Activated T-cell treated with anti-CD3 and anti-CD28 coated beads for 4 hours (primary cell): ENCODE results near the gene ANAPC16.
"Not testable (repeated sequence)": the region's sequence is repeated elsewhere in the genome, so short reads cannot be mapped to it uniquely, and the experiment has no call there.

Experiments
- DNase-seq: peaks from one replicate; pipeline ENCODE4 v3.0.0-alpha.2; 2020

Gene ANAPC16

GRCh38 chr10:72245949-72246525 is 30.2 kb downstream of the ANAPC16 start:
- no peak for DNase-seq

DNA sequence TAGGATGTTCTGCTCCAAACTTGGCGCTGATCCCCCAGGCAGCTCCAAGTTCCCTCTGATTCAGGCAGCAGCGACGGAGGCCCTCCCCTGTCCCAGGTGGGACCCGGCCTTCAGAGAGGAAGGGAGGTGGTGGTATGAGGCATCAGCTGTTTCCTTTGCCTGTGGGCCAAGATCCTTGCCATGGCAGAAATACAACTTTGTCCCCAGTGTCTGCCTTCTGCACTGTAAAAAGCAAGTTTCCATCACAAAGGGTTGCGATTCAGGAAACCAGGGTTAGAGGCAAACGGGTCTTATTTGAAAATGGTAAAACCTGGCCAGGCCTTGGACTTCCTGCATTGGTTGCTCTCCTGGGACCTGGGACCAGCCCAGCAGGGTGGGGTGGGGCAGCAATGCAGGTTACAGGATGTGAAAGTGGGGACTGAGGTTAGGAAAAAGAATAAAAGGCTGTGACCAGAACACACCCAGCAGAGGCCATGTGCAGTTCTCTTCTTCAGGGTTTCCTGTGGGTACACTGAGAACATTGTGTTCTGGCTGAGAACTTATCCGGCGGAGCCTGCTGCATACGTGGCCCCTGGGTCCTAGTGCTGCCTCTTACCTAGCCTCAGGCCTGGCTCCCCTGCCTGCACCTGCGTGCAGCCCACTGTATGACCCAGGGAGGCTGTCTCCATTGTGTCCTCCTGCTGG is 32.8 kb downstream of the ANAPC16 start:
- peak; percentile 52 for DNase-seq

DNA sequence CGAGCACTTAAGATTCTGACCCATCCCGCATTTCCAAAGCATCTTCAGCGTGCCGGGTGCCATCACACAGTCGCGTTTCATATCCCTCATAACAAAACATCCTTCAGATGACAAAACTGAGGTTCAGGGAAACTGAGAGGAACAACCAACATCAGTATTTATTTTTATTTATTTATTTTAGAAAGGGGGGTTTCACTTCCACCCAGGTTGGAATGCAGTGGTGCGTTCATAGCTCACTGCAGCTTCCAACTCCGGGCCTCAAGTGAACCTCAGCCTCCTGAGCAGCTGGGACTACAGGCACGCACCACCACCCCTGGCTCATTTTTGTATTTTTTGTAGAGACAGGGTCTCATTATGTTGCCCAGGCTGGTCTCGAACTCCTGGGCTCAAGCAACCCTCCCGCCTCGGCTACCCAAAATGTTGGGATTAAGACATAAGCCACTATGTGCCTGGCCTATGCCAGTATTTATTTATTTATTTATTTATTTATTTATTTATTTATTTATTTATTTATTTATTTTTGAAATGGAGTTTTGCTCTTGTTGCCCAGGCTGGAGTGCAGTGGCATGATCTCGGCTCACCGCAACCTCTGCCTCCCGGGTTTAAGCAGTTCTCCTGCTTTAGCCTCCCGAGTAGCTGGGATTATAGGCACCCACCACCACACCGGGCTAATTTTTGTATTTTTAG is 33.5 kb downstream of the ANAPC16 start:
- not testable (repeated sequence) for DNase-seq

DNA sequence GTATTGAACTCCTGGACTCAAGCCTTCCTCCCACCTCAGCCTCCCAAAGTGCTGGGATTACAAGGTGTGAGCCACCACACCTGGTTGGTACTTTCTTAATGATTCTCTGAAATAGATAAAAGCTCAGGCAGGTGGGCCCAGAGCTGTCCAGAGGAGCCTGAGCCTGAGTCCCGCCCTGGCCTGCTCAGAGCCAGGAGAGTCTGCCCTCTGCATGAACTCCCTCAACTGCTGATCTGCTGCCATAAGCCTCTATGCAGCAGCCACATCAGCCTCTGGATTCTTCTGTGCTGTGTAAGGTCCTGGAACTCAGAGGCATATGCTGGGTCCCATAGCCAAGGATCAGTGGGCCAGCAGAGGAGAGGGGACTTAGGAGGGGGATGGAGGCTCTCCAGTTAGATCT is 34.9 kb downstream of the ANAPC16 start:
- no peak for DNase-seq

DNA sequence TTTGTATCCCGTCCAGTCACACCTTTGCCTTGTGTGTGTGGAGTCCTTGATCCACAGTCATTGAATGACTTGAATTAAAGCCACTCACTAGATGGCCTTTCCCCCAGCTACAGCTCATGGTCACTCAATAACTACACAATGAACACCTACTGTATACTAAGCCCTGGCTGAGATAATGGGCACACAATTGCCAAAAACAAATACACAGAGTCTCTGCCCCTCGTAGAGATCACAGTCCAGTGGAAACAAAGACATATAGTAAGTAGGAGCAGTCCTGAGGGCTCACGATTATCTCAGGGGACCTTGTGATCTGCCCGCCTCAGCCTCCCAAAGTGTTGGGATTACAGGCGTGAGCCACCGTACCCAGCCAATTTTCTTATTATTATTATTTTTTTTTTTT is 35.8 kb downstream of the ANAPC16 start:
- DNase-seq = no peak

DNA sequence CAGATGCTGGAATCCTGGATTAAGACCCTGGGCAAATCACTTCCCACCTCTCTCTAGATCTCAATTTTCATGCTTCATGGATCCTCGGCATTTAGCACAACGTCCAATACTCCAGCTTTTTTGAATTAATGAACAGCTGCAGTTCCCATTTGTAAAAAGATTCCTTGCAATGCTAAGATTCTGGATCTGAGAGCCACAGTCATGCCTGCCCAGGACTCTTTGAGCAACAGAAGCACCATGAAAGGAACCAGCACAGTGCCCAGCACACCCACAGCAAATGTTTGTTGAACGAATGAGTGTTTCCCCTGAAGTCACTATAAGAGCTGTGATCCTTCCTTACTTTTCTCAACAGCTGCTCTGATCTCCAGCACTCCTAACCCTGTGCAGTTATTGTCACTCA is 37.2 kb downstream of the ANAPC16 start:
- no peak for DNase-seq

GRCh38 chr10:72253578-72253977 is 37.8 kb downstream of the ANAPC16 start:
- DNase-seq = no peak

- no peak for DNase-seq
Observed at GRCh38 chr10:72254813-72255568, 39.2 kb downstream of the ANAPC16 start.

DNA sequence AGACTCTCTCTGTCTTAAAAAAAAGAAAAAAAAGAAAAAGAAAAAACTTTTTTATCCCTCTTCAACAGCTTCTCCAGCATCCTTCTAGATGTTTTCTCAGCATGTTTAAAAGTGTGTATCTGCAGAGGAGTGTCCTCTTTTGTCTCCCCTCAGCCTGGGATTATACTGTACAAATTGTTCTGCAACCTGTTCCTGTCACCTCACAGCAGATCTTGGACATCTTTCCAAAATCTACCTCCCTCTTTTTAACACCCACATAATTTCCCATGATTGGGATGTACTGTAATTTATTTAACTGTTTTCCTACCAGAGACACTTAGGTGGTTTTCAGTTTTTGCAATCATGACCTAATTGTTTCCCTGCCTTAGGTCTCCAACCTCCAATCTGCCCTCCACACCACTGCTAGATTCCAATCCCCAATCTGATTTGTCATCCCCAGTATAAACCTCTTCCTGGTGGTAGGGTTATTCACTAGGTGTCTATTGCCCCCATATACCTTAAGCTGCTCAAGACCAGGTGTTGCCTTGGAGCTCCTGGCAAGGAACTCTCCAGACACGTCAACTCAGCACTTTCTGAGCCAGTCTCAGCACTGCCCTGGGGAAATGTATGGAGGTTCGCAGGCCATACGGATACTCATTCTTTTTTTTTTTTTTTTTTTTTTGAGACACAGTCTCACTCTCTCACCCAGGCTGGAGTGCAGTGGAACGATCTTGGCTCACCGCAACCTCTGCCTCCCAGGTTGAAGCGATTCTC is 40.3 kb downstream of the ANAPC16 start:
- no peak for DNase-seq

DNA sequence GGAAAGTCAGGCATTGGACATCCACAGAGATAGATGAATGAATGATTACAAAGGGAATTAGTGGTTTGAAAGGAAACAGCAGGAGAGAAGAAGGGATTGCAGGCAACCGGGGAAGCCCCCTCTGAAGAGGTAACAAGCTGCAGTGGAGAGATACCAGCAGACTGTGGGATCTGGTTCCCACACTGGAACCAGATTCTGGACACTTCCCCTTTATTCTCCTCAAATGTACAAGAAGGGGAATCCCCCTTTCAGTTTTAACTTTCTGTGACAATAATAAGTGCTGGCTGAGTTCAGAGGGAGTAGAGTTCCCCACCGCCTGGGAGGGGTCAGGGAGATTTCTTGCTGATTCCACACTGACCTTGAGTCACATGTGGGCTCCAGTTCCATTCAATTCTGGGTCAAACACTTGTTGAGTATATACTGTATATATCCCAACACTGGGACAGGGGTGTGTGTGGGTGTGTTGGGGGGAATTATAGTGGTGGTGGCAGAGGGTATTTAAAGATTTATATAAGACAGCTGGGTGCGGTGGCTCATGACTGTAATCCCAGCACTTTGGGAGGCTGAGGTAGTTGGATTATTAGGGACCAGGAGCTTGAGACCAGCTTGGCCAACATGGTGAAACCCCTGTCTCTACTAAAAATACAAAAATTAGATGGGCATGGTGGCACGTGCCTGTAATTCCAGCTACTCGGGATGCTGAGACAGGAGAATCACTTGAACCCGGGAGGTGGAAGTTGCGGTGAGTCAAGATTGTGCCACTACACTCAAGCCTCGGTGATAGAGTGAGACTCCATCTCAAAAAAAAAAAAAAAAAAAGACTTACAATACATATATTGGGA is 41.5 kb downstream of the ANAPC16 start:
- no peak for DNase-seq

DNA sequence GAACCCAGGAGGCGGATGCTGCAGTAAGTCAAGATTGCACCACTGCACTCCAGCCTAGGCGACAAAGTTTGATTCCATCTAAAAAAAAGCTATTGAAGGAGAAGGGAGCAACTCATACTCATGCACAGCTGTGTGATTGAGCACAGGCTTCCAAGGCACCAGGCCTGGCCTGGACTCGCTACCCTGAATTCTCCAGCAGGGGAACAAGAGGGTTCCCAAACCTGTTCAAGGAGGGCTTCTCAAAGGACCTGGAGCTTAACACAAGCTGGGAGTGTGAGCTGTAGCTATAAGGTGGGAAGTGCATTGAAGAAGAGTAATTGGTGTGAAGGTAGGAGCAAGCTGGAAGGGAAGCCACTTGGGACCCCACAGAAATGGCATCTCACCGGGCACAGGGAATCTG is 42.8 kb downstream of the ANAPC16 start:
- no peak for DNase-seq

DNA sequence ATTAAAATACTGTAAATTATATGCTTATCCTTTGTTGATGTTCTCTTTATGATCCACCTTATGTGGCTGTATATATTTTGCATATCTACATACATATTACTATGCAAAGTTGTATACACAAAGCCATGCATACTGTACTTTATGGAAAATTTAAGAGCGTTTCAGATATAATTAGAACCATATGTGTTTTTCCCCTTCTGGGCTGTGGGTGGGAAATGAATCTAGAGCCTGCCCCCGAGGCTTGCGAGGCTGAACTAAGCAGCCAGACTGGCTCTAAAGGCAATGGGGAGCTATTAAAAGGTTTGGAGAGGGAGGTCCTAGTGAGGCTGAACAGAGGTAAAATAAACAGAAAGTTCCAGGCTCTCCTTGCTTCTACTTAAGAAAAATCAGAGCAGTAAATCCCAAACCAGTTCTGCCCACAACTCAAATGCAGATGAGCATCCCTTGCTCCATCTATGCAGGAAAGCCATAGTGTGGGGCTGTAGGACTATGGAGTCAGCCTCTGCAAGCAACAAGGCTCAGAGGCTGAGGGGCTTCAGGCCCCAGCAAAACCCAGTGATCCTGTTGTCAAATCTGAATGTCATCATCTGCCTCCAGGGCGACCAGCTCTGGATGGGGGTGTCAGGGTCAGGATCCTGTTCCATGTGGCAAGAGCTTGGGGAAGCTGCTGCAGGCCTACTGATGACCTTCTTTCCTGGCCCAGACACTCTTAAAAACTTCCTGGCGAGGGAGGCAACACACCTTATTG is 43.9 kb downstream of the ANAPC16 start:
- no peak for DNase-seq

DNA sequence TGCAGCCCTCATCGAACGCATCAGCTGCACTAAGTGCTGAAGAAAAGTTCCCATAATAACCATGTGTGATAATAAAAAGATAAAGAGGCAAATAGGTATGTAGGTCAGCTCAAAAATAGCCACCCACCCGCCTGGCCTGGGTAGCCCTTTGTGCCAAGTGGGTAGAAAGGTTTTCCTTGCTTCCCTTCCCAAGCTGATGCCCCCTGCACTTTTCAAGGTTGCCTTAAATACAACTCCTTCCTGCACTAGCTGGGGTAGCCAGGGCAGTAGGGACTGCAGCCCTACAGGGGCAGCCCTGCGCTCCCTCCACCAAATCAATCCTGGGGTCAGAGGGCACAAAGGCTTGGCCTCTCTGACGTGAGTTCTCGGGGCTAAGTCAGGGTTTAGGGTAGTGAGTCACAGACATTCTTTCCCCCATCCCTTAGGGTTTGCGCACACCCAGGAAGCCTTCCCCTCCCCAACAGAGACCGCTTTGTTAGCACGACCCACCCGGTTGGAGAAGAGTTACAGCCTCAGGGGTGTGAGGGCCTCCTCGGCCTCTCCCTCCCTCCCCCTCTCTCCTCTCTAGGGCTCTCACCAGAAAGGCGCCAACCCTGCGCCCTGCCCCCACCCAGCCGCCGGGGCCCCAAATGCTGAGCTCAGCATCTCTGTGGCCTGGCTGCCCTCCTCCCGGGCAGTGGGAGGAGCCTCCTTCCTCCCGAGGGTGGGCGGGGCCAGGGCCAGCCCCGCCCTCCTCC is 44.6 kb downstream of the ANAPC16 start:
- peak; percentile 65 for DNase-seq

DNA sequence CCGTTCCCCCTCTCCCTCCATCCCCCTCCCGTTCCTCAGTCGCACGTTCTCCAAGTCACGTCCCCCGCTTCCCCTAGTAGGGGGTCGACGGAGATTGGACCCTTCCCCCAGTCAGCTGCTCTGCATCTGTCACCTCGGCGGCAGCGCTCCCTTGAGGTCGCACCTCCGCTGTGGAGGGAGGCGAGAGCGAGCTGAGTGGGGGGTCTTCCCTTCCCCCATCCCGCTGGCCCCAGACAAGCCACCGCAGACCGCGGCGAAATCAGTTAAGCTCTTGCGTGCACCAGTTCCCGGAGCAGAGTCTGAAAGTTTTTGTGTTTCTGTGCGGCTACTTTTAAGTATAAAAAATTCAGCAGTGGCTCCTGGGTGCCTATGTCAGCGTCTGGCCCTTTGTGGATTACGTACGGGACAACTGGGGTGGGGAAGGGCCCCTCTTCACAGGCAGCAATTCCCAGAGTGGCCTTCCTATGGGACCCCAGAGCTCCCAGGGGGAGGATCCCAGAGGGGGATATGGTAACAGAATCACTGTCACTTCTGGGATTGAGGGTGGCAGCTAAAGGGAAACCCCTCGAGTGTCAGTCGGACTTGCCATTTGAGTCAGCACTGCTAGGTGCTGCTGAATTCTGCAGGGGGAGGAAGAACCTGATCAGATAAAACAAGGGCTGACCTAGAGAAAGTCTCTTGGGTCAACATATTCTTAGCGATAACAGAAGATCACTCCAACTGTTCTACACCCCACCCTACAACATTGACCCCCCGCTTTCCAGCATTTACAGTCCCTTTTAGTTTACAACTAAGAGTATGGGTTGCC is 45.4 kb downstream of the ANAPC16 start:
- DNase-seq = no peak

GRCh38 chr10:72261784-72262404 is 46.1 kb downstream of the ANAPC16 start:
- DNase-seq = no peak

DNA sequence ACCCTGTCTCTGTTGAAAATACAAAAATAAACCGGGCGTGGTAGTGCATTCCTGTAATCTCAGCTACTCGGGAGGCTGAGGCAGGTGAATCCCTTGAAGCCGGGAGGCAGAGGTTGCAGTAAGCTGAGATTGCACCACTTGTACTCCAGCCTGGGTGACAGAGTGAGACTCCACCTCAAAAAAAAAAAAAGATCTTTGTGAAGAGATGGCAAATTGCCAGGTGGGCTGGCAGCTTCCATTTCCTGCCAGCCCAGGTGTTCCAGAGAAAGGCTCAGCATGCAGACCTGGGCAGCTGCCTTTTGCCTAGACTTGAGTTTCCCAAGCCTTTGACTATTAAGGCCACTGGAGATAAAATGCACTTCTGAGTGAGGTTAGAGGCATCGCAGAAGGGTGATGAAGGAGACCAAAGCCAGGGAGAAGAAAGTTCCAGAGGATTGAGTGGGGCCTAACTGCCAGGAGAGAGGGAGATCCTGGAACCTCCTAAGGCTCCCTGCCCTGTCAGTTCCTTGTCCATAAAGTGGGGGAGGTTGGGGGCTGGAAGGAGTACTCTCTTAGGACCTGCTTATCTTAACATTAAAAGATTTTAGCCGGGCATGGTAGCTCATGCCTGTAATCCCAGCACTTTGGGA is 47.9 kb downstream of the ANAPC16 start:
- no peak for DNase-seq

DNA sequence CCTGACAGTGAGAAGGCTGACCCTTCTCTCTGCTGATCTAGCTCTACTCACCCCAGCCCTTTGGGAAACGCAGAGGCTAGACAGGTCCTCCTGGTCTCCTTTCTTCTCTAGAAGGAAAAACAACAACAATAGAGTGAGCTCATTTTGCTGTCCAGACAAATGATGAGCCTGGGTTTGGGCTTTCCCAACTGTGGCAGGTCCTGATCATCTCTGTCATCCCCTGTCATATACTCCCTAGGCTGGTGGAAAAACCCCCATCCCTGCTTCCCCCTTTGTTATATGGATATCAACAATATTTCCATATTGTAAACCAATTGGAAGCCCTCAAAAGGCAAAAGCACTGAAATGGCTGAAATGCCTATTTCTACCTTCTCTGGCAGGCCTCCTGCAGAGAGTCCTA is 48.7 kb downstream of the ANAPC16 start:
- DNase-seq = no peak

GRCh38 chr10:72265508-72265907 is 49.7 kb downstream of the ANAPC16 start:
- DNase-seq = no peak
